Left kidney (tissue), 2 donors: ENCODE measurements around the gene APOL3. TPM values are rescaled to one million over a fixed set of nuclear protein-coding genes. Genes with fewer than 3 reads are reported as not detected.
A peak's percentile ranks its signal among the peaks of the same experiment; 100 is the strongest.
"Not testable (repeated sequence)": the region's sequence is repeated elsewhere in the genome, so short reads cannot be mapped to it uniquely, and the experiment has no call there.

Experiments
- DNase-seq: peaks from one replicate; pipeline ENCODE4 v3.0.0-alpha.2; 2013
- polyA plus RNA-seq: library from polyadenylated mRNA; unstranded; fragments of 120-200 nt; gene quantifications from one replicate; pipeline ENCODE4 v1.2.1, GENCODE V29; 2013; ENCODE audit not compliant: insufficient read length

APOL3 gene
- polyA plus RNA-seq, 1 donor = 15.7 TPM

- no peak for DNase-seq
These were observed 25.1 kb downstream of the APOL3 start for GRCh38 chr22:36135306-36135980.

- peak; percentile 24 for DNase-seq
These were observed 26.4 kb downstream of the APOL3 start for GRCh38 chr22:36134182-36134581.

- no peak for DNase-seq
These were observed 28.6 kb downstream of the APOL3 start for GRCh38 chr22:36131907-36132306.

GRCh38 chr22:36129486-36130388, 30.8 kb downstream of the APOL3 start:
- DNase-seq = no peak

- DNase-seq = no peak
These were observed 31.5 kb downstream of the APOL3 start for GRCh38 chr22:36129071-36129470.

- no peak for DNase-seq
These were observed 34.5 kb downstream of the APOL3 start for GRCh38 chr22:36125994-36126531.

- no peak for DNase-seq
These were observed 35.1 kb downstream of the APOL3 start for GRCh38 chr22:36125434-36125833.

GRCh38 chr22:36124666-36125065, 35.9 kb downstream of the APOL3 start:
- DNase-seq = no peak

GRCh38 chr22:36123673-36124630, 36.6 kb downstream of the APOL3 start:
- peak; percentile 91 for DNase-seq

- not testable (repeated sequence) for DNase-seq
These were observed 39.8 kb downstream of the APOL3 start for GRCh38 chr22:36120621-36121351.

- no peak for DNase-seq
These were observed 43.5 kb downstream of the APOL3 start for GRCh38 chr22:36117053-36117554.

GRCh38 chr22:36116127-36116526, 44.4 kb downstream of the APOL3 start:
- no peak for DNase-seq

GRCh38 chr22:36113121-36113520, 47.4 kb downstream of the APOL3 start:
- no peak for DNase-seq

- DNase-seq = no peak
These were observed 49.2 kb downstream of the APOL3 start for GRCh38 chr22:36111316-36111715.

- DNase-seq = no peak
These were observed 50.2 kb downstream of the APOL3 start for GRCh38 chr22:36110306-36110881.

GRCh38 chr22:36107436-36107835, 53.1 kb downstream of the APOL3 start:
- DNase-seq = no peak

GRCh38 chr22:36106910-36107309, 53.6 kb downstream of the APOL3 start:
- DNase-seq = no peak

- DNase-seq = no peak
These were observed 55.6 kb downstream of the APOL3 start for GRCh38 chr22:36104988-36105387.

GRCh38 chr22:36104435-36104834, 56.1 kb downstream of the APOL3 start:
- DNase-seq = no peak

GRCh38 chr22:36103891-36104290, 56.7 kb downstream of the APOL3 start:
- DNase-seq = no peak

- no peak for DNase-seq
These were observed 57.6 kb downstream of the APOL3 start for GRCh38 chr22:36102995-36103394.
